Measurements from ENCODE around the gene TEKT1. TPM values are rescaled to one million over a fixed set of nuclear protein-coding genes. Genes with fewer than 3 reads are reported as not detected.
"Not testable (repeated sequence)": the region's sequence is repeated elsewhere in the genome, so short reads cannot be mapped to it uniquely, and the experiment has no call there.

The TEKT1 gene
- total RNA-seq, 2 donors from 2014 or later: not detected

DNA sequence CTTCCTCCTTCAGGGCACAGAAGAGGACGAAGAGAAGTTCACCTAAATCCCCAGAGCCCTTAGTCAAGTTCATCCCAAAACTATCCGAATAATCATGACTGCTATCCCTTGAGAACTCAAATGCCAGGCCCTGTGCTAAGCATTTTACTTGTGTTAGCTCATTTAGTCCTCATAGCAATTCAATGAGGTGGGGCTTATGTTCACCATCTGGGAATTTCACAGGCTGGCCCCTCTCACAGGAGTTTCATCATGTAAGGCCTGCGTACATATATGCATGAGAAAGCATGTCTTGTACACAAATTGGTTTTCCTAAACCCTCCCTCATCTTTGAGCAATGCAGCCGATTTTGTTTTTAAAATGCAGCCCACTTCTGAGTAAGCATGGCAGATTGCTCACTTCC is 12.9 kb upstream of the TEKT1 start:
- not testable (repeated sequence) for DNase-seq; H3K4me1 ChIP-seq (ENCODE audit: control insufficient read depth, insufficient read depth, low read length); H3K36me3 Mint-ChIP-seq (ENCODE audit: low read depth); H3K4me1 Mint-ChIP-seq; H3K4me3 Mint-ChIP-seq; H3K27ac Mint-ChIP-seq; H3K27ac ChIP-seq (ENCODE audit: low read depth, low read length); H3K9ac ChIP-seq (ENCODE audit: extremely low read depth, low read length, poor library complexity, severe bottlenecking); H3K4me3 ChIP-seq (ENCODE audit: low read length); H3K9me3 Mint-ChIP-seq; H3K9me3 ChIP-seq (ENCODE audit: control insufficient read depth, low read length); H3K36me3 ChIP-seq (ENCODE audit: control insufficient read depth, insufficient read depth, low read length)
- WGBS, 2 experiments (ENCODE audit: insufficient coverage in 1 of 2, insufficient read length in 1 of 2): 85 to 96% methylated on average over 4 of the region's 4 CpGs
- H3K27me3 ChIP-seq (ENCODE audit: control insufficient read depth, insufficient read depth, low read length, poor library complexity, severe bottlenecking): peaks cover 26% of the 10 kb centered on the region
- peaks cover 42% of the 10 kb centered on the region for H3K27me3 Mint-ChIP-seq (ENCODE audit: insufficient read depth)

DNA sequence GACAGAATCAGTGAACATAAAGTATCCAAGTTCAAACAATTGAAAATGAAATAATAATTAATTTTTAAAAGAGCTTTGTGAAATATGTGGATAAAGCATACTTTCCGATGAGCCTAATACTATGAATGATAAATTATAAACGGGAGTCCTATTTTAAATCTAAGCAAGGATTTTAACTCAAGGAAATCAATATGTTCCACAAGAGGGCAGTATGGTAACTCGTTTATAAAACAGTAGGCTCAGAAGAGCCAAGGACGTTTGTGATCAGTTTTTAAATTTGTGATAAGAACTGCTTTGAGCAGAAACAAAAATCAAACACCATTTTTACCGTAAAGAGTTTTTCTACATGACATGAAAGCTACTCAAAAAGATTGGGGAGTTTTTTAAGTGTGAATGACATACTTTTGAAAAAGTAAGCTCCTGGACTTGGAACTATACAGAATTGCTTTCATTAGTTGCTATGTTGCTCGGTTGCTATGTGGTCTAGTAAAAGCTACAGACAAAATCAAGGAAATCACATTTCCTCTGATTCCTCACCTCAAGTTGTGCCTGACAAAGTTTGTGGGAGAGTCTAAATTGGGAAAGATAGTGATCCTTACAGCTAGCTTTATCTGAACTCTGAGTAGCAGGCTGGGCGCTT is 11.8 kb upstream of the TEKT1 start:
- Mint-ChIP-seq H3K9me3 (no peaks in the 10 kb centered on the region), H3K27ac (no peak overlapping the region), H3K27me3 (ENCODE audit: insufficient read depth) (peaks cover 40% of the 10 kb centered on the region), H3K4me3 (no peak overlapping the region), H3K36me3 (ENCODE audit: low read depth) (no peaks in the 10 kb centered on the region), H3K4me1 (no peaks in the 10 kb centered on the region)
- no peak overlapping the region for H3K27ac ChIP-seq (ENCODE audit: low read depth, low read length)
- DNase-seq: no peak
- peaks cover 34% of the 10 kb centered on the region for H3K27me3 ChIP-seq (ENCODE audit: control insufficient read depth, insufficient read depth, low read length, poor library complexity, severe bottlenecking)
- H3K9me3 ChIP-seq (ENCODE audit: control insufficient read depth, low read length): no peaks in the 10 kb centered on the region
- no peak overlapping the region for H3K9ac ChIP-seq (ENCODE audit: extremely low read depth, low read length, poor library complexity, severe bottlenecking)
- 44 to 51% methylated on average over 3 to 6 of the region's 7 CpGs for WGBS, 2 experiments (ENCODE audit: insufficient coverage in 1 of 2, insufficient read length in 1 of 2)
- H3K36me3 ChIP-seq (ENCODE audit: control insufficient read depth, insufficient read depth, low read length): no peaks in the 10 kb centered on the region
- H3K4me1 ChIP-seq (ENCODE audit: control insufficient read depth, insufficient read depth, low read length): no peaks in the 10 kb centered on the region
- H3K4me3 ChIP-seq (ENCODE audit: low read length): no peak overlapping the region
- TF ChIP-seq CTCF (conservative IDR thresholded peaks at IDR 0.05): peak; percentile 80

GRCh38 chr17:6841769-6842168 is 10.2 kb upstream of the TEKT1 start:
- H3K4me3 Mint-ChIP-seq; H3K4me3 ChIP-seq (ENCODE audit: low read length); H3K36me3 Mint-ChIP-seq (ENCODE audit: low read depth); H3K9me3 Mint-ChIP-seq; H3K36me3 ChIP-seq (ENCODE audit: control insufficient read depth, insufficient read depth, low read length); H3K27ac Mint-ChIP-seq; H3K9me3 ChIP-seq (ENCODE audit: control insufficient read depth, low read length); H3K27ac ChIP-seq (ENCODE audit: low read depth, low read length); H3K9ac ChIP-seq (ENCODE audit: extremely low read depth, low read length, poor library complexity, severe bottlenecking); DNase-seq; H3K4me1 ChIP-seq (ENCODE audit: control insufficient read depth, insufficient read depth, low read length); H3K4me1 Mint-ChIP-seq: not testable (repeated sequence)
- peaks cover 44% of the 10 kb centered on the region for H3K27me3 Mint-ChIP-seq (ENCODE audit: insufficient read depth)
- 63% methylated on average over 4 of the region's 14 CpGs; no CpG with 5 or more reads in 1 of the 2 experiments for WGBS, 2 experiments (ENCODE audit: insufficient coverage in 1 of 2, insufficient read length in 1 of 2)
- peaks cover 48% of the 10 kb centered on the region for H3K27me3 ChIP-seq (ENCODE audit: control insufficient read depth, insufficient read depth, low read length, poor library complexity, severe bottlenecking)

GRCh38 chr17:6830383-6830986 is 1.0 kb downstream of the TEKT1 start:
- Mint-ChIP-seq H3K4me1 (peaks cover 6% of the 10 kb centered on the region), H3K27ac (no peak overlapping the region), H3K36me3 (ENCODE audit: low read depth) (no peaks in the 10 kb centered on the region), H3K27me3 (ENCODE audit: insufficient read depth) (peaks cover 64% of the 10 kb centered on the region), H3K9me3 (no peaks in the 10 kb centered on the region), H3K4me3 (no peak overlapping the region)
- Histone ChIP-seq H3K4me1 (ENCODE audit: control insufficient read depth, insufficient read depth, low read length) (no peaks in the 10 kb centered on the region), H3K36me3 (ENCODE audit: control insufficient read depth, insufficient read depth, low read length) (no peaks in the 10 kb centered on the region), H3K9ac (ENCODE audit: extremely low read depth, low read length, poor library complexity, severe bottlenecking) (no peak overlapping the region), H3K27me3 (ENCODE audit: control insufficient read depth, insufficient read depth, low read length, poor library complexity, severe bottlenecking) (peaks cover 82% of the 10 kb centered on the region), H3K4me3 (ENCODE audit: low read length) (no peak overlapping the region), H3K9me3 (ENCODE audit: control insufficient read depth, low read length) (no peaks in the 10 kb centered on the region), H3K27ac (ENCODE audit: low read depth, low read length) (no peak overlapping the region)
- WGBS, 2 experiments (ENCODE audit: insufficient coverage in 1 of 2, insufficient read length in 1 of 2): 83 to 86% methylated on average over 2 to 5 of the region's 7 CpGs
- DNase-seq: no peak
- TF ChIP-seq CTCF (conservative IDR thresholded peaks at IDR 0.05): no peak

All from endodermal cell (in vitro differentiated cells).